ENCODE data around the gene HEATR5B.
"Not testable (repeated sequence)": the region's sequence is repeated elsewhere in the genome, so short reads cannot be mapped to it uniquely, and the experiment has no call there.

HEATR5B gene

DNA sequence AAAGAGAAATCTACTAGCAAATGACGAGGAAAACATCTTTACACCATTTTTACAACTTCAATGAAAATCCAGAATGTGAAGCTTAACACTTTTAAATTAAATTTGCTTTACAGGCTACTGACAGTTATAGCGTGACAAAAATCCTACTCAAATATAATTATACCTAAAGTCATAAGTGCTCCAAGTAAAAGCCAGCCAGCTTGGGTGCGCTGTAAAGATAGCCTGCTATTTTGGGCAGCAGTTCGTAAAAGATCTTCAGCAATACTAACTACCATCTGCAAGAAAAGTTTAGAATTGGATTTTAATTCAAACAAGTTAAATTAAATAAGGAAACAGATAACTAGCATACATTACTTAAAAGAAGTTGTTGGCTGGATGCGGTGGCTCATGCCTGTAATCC, 22.4 kb downstream of the HEATR5B start:
- no peak for DNase-seq (ENCODE audit: low spot score)

GRCh38 chr2:37061013-37061711, 23.0 kb downstream of the HEATR5B start:
- no peak for DNase-seq (ENCODE audit: low spot score)

DNA sequence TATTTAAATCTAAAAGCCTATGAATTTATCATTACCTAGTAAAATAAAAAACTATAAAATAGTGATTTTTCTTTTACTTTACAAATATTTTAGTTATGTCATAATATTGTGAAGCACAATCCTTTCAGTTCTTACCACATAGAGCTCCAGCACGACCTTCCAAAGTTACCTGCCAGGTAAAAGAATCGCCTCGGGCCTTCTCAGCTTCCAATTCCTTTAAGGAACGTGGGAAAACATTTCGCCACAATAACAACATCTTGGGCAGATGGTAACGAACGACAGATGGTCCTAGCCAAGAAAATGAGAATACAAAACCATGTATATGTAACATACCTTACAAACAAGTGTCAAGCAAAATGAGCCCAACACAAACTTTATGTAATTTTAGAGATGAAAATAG, 23.7 kb downstream of the HEATR5B start:
- DNase-seq (ENCODE audit: low spot score), result no peak

DNA sequence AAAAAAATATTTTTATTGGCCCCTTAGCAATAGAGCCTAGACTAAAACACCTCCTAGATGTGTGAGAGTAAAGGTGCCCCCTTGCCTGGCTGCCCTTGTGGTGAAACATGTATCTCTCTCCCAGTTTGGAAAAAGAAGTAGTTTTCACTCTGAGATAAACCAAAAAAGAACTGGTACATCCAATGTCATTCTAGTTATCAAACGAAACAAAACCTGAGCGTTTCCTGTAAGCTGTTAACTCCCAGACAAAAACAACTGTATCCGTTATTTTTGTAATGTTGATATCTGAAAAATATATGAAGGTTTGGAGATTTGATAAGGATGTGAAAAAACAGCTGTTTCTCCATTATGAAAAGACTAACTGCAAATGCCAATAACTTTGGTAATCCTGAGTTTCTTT, 24.3 kb downstream of the HEATR5B start:
- no peak for DNase-seq (ENCODE audit: low spot score)

GRCh38 chr2:37052600-37053332, 31.4 kb downstream of the HEATR5B start:
- DNase-seq (ENCODE audit: low spot score), result no peak

DNA sequence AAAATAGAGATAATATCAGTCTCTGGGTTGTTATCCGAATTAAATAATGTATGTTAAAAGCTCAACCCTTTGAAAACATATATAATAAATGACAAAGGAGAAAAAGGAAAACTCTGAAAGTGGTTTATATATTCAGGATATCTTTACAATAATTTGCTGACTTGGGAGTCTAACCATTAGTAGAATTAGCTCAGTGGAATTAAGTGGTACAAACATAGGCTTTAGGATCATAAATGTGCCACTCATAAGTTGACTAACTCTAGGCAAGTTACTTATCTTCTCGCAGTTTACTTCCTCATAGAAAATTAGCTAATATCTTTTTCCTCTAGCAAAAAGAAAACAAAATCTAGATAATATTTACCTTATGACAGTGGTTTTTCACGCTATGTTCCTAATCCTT, 44.6 kb downstream of the HEATR5B start:
- DNase-seq (ENCODE audit: low spot score), result no peak

DNA sequence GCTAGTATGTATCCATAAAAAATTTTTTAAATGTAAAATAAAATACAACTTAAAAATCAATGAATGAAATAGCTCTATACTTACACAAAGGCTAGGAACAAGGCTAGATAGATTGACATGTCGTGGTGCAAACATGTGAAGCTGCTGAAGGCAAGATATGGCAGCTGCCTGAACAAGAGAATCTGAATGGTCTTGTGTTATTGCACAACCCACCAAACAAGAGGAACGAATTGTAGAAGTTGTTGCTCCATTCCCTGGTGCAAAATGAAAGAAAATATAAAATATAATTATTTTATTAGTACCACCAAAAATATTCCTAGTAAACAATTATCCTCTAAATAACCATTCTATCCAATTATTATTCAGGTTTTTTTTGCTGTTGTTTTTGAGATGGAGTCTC, 46.4 kb downstream of the HEATR5B start:
- no peak for DNase-seq (ENCODE audit: low spot score)

DNA sequence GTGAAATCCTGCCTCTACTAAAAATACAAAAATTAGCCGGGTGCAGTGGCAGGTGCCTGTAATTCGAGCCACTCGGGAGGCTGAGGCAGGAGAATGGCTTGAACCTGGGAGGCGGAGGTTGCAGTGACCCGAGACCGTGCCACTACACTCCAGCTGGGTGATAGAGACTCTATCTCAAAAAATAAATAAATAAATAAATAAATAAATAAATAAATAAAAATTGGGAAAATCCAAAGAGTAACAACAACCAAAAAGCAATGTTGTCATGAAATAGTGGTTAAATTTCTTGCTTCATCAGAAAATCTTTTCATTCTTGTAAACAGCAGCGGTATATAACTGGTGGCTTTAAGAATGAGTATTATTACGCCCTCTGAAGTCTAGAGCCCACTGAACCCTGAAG, 54.4 kb downstream of the HEATR5B start:
- no peak for DNase-seq (ENCODE audit: low spot score)

GRCh38 chr2:37026050-37026449, 58.1 kb downstream of the HEATR5B start:
- DNase-seq (ENCODE audit: low spot score), result no peak

- no peak for DNase-seq (ENCODE audit: low spot score)
Measured at GRCh38 chr2:37020887-37021796, 63.0 kb downstream of the HEATR5B start.

DNA sequence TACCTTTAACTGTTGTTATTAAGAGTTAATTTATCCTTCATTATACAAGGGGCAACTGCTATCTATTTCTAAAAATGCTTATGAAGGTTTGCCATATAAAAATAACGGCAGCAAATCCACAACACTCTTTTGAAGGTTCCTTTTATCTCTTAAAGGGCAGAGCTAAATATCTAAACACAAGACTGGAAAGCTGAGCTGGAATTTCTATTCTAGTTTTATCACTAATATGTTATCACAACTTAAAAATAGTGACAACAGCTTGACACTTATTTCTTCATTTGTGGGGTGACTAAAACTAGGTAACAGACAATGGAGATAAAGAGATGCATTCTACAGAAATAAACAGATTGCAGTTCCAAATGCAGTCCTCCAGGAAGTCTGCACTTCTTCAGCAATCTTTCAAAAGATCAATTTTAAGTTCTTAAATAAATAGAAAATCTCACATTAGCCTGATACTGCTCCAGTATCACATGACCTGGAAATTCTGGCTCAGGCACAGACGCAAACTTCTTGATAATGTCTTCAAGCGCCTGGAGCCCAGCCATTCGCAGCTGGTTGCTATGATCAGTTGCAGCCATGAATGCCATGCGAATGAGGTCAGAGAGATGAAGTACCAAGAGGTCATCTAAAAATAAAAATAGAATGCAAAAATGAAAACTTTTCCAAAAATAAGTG, 63.8 kb downstream of the HEATR5B start:
- no peak for DNase-seq (ENCODE audit: low spot score)

- DNase-seq (ENCODE audit: low spot score), result no peak
Measured at GRCh38 chr2:37013315-37013641, 70.9 kb downstream of the HEATR5B start.

DNA sequence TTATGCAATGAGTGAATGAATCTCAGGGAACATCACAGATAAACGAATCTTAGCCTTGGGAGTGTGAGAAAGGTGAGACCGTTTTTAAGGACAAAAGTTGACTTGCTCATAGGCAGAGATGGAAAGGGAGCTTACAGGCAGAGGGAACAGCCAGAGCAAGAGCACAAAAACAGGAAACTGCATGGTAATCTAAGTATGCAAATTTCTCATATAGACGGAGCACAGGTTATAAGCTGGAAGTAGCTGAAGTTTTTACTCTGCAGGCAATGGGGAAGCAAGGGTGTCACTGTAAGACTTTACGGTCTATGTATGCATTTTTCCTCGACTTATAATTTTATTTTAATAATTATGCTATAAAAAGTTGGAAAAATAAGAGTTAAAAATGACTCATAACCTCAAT, 73.0 kb downstream of the HEATR5B start:
- DNase-seq (ENCODE audit: low spot score), result no peak

DNA sequence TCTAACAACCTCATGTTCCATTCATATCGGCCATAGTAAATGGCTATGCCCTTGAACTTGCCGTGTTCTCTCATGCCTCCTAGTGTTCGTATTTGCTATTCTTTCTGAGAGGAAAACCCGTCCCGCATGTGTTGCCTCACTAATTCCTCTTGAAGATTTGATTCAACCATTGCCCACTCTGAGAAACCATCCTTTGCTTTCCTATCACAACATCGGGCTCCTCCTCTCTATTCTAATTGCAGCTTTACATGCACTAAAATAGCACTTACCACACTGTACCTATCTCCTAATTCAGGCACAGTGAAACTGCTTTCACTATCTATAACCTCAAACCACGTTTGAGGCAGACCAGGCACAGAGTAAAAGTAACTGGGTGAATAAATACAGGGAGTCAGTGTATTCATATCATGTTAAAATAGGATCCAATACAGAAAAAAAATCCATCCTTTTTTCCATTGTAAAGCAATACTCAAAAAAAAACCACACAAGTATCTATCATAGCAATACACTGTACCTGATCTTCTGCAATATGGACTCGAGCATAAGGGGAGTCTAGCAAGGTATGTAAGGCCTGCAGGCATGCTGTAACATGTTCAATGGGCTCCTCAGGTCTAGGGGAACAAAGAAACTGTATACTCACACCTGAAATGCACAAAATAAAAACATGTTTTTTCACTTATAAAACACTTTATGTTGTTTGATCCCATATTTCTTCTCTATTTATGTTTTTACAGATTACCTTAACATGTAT, 78.9 kb downstream of the HEATR5B start:
- DNase-seq (ENCODE audit: low spot score), result no peak

- DNase-seq (ENCODE audit: low spot score), result no peak
Measured at GRCh38 chr2:37000988-37001556, 83.1 kb downstream of the HEATR5B start.

- DNase-seq (ENCODE audit: low spot score), result no peak
Measured at GRCh38 chr2:37000318-37000717, 83.9 kb downstream of the HEATR5B start.

DNA sequence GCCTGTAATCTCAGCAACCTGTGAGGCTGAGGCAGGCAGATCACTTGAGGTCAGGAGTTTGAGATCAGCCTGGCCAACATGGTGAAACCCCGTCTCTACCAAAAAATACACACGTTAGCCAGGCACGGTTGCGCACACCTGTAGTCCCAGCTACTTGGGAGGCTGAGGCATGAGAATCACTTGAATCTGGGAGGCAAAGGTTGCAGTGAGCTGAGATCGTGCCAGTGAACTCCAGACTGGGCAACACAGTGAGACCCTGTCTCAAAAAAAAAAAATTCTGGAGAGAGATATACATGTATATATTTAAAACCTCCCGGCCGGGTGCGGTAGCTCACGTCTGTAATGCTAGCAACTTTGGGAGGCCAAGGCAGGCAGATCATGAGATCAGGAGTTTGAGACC, 84.8 kb downstream of the HEATR5B start:
- not testable (repeated sequence) for DNase-seq (ENCODE audit: low spot score)

DNA sequence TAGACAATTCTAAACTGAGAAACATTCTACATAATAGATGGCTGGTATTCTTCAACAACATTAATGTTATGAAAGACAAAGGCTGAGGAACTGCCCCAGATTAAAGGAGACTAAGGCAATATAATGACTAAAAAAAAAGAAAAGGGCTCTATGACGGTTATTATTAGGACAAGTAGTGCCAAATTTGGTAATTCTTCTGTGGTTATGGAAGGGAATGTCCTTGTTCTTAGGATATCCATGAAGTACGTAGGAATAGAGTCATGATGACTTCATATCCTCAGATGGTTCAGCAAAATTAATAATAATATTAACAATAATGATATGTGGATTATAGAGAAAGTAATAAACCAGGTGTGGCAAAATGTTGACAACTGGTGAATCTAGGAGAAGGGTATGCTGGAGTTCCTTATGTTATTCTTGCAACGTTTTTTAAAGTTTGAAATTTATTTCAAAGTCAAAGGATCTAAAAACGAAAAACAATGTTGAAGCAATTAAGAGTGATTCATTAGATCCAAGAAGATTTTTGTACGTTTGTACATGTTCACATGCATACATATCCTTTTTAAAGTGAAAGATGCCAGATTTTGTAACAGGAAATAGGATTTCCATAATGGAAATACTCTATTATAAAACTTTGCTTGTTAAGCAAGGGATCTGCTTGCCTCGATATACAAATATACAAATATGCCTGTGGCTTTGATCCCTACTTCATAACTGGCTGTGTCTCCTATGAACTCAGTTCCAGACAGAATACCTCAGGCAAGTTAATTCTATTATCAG, 90.1 kb downstream of the HEATR5B start:
- no peak for DNase-seq (ENCODE audit: low spot score)

GRCh38 chr2:36988008-36988407, 96.2 kb downstream of the HEATR5B start:
- DNase-seq (ENCODE audit: low spot score), result no peak

GRCh38 chr2:36982467-36982866, 101.7 kb downstream of the HEATR5B start:
- no peak for DNase-seq (ENCODE audit: low spot score)

Measured in COLO829 (cell line).